ENCODE measurements around the gene KPNA2.

The KPNA2 gene

DNA sequence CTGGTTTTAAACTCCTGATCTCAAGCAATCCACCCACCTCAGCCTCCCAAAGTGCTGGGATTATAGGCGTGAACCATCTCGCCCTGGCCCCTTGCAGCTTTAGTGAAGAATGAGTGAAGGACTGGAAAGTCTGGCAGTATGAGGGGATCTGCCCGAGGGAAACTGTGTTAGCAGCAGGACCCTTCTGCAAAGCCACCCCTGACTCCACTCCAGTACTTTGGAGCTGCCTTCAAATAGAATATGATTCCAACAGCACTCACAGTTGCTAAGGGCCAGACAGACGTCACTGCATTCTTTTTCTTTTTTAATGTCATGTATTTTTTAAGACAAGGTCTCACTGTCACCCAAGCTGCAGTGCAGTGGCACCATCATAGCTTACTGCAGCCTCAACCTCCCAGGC is 52.3 kb downstream of the KPNA2 start:
- no peak for DNase-seq (ENCODE audit: low read depth in 1 of 2, low spot score in 1 of 2)
- H3K27me3 ChIP-seq (ENCODE audit: insufficient read depth, poor library complexity, severe bottlenecking) = no peaks in the 10 kb centered on the region
- no peak for TF ChIP-seq CTCF (IDR thresholded peaks at IDR 0.05; ENCODE audit: insufficient read depth, low read length)
- no peak for TF ChIP-seq SPI1 (IDR thresholded peaks at IDR 0.05; ENCODE audit: borderline replicate concordance, low read depth)
- TF ChIP-seq POLR2AphosphoS5 (IDR thresholded peaks at IDR 0.05; ENCODE audit: low read depth) = no peak
- TF ChIP-seq GABPA (IDR thresholded peaks at IDR 0.05; ENCODE audit: low read depth) = no peak
- TF ChIP-seq, protein P1, sequence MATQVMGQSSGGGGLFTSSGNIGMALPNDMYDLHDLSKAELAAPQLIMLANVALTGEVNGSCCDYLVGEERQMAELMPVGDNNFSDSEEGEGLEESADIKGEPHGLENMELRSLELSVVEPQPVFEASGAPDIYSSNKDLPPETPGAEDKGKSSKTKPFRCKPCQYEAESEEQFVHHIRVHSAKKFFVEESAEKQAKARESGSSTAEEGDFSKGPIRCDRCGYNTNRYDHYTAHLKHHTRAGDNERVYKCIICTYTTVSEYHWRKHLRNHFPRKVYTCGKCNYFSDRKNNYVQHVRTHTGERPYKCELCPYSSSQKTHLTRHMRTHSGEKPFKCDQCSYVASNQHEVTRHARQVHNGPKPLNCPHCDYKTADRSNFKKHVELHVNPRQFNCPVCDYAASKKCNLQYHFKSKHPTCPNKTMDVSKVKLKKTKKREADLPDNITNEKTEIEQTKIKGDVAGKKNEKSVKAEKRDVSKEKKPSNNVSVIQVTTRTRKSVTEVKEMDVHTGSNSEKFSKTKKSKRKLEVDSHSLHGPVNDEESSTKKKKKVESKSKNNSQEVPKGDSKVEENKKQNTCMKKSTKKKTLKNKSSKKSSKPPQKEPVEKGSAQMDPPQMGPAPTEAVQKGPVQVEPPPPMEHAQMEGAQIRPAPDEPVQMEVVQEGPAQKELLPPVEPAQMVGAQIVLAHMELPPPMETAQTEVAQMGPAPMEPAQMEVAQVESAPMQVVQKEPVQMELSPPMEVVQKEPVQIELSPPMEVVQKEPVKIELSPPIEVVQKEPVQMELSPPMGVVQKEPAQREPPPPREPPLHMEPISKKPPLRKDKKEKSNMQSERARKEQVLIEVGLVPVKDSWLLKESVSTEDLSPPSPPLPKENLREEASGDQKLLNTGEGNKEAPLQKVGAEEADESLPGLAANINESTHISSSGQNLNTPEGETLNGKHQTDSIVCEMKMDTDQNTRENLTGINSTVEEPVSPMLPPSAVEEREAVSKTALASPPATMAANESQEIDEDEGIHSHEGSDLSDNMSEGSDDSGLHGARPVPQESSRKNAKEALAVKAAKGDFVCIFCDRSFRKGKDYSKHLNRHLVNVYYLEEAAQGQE (IDR thresholded peaks at IDR 0.05; ENCODE audit: insufficient replicate concordance, low read depth) = no peak
- peak overlapping the region; percentile 81 for H3K27ac ChIP-seq (replicated peaks)
- H3K4me3 ChIP-seq (replicated peaks; ENCODE audit: insufficient read depth, low read length) = no peak overlapping the region

DNA sequence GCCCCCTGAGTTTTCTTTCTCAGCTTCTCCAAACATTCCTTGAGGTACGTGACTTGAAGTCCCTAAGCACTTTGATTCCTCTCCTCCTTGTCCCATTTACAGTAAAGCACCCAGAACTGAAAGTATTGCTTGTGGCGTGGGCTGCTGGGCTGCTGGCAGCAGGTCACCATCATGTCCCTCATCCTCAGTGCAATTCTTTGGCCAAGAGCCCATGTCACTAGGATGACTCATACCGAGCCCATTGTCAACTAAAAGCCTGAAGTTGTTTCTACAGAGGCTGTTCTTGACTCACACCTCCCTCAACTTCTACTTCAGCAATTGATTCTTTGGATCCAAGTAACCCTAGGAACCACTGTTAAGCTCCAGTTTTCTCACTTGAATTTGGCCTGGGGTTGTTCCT is 54.3 kb downstream of the KPNA2 start:
- Histone ChIP-seq H3K27ac (replicated peaks) (no peak overlapping the region), H3K4me3 (replicated peaks; ENCODE audit: insufficient read depth, low read length) (no peak overlapping the region), H3K27me3 (ENCODE audit: insufficient read depth, poor library complexity, severe bottlenecking) (no peaks in the 10 kb centered on the region)
- peak in 1 of 2 experiments; percentile 47 for DNase-seq (ENCODE audit: low read depth in 1 of 2, low spot score in 1 of 2)
- TF ChIP-seq GABPA (IDR thresholded peaks at IDR 0.05; ENCODE audit: low read depth) = no peak
- no peak for TF ChIP-seq SPI1 (IDR thresholded peaks at IDR 0.05; ENCODE audit: borderline replicate concordance, low read depth)
- TF ChIP-seq CTCF (IDR thresholded peaks at IDR 0.05; ENCODE audit: insufficient read depth, low read length) = no peak
- no peak for TF ChIP-seq POLR2AphosphoS5 (IDR thresholded peaks at IDR 0.05; ENCODE audit: low read depth)
- TF ChIP-seq, protein P1 (IDR thresholded peaks at IDR 0.05; ENCODE audit: insufficient replicate concordance, low read depth) = no peak

DNA sequence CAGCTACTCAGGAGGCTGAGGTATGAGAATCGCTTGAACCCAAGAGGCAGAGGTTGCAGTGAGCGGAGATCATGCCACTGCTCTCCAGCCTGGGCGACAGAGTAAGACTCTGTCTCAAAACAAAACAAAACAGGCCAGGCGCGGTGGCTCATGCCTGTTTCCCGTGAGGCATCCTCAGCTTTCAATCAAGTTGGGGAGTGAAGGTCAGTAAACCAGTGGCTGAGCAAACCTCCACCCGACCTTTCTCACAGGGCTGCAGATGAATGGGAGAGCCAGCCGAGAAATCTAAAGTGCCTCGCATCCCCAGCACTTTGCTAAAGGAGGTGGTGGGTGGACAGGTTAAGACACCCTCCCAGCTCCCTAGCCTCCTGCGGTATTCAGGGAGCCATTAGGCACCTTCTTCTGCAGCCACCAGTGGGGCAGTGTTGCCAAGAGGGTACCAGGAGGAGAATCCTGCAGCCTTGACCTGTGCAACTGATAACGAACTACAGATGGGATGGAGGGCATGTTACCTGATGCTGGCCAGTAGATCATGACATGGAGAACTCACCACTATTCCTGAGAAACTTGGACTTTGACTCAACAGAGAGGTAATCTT is 59.0 kb downstream of the KPNA2 start:
- TF ChIP-seq SPI1 (IDR thresholded peaks at IDR 0.05; ENCODE audit: borderline replicate concordance, low read depth) = no peak
- TF ChIP-seq, protein P1 (IDR thresholded peaks at IDR 0.05; ENCODE audit: insufficient replicate concordance, low read depth) = no peak
- TF ChIP-seq GABPA (IDR thresholded peaks at IDR 0.05; ENCODE audit: low read depth) = no peak
- TF ChIP-seq POLR2AphosphoS5 (IDR thresholded peaks at IDR 0.05; ENCODE audit: low read depth) = no peak
- no peak for TF ChIP-seq CTCF (IDR thresholded peaks at IDR 0.05; ENCODE audit: insufficient read depth, low read length)
- Histone ChIP-seq H3K27ac (replicated peaks) (no peak overlapping the region), H3K4me3 (replicated peaks; ENCODE audit: insufficient read depth, low read length) (no peak overlapping the region), H3K27me3 (ENCODE audit: insufficient read depth, poor library complexity, severe bottlenecking) (no peaks in the 10 kb centered on the region)
- no peak for DNase-seq (ENCODE audit: low read depth in 1 of 2, low spot score in 1 of 2)

Measured in HL-60 (cell line).